PC-3 (cell line): ENCODE results near the gene PARP4. TPM values are rescaled to one million over a fixed set of nuclear protein-coding genes. Genes with fewer than 3 reads are reported as not detected.

Experiments
- ATAC-seq: fragments of 200-7000 bp; cut with Tn5 transposase; 2 replicates; pipeline ENCODE4 v1.9.1; 2020; ENCODE audit warnings: mild to moderate bottlenecking, moderate library complexity
- BruUV-seq: library from RNA; stranded (reverse); fragments of 400-500 nt; replicated peaks from 2 replicates; lab custom pipeline; 2021; lab: Mats Ljungman, UMichigan
- CTCF ChIA-PET: fragments of 300-600 bp; sonication (Branson Sonifier 250); formaldehyde crosslinking; loops from one replicate; lab custom pipeline; 2022; ENCODE audit warnings: antibody characterized with exemption; lab: Charles Lee
- POLR2A ChIA-PET: fragments of 300-600 bp; sonication (Branson Sonifier 250); formaldehyde crosslinking; loops from one replicate; lab custom pipeline; 2022; ENCODE audit warnings: antibody characterized with exemption; ENCODE audit not compliant: unreplicated experiment; lab: Charles Lee
- DNase-seq: peaks from one replicate; pipeline ENCODE4 v3.0.0-alpha.2; 2015
- H2AFZ ChIP-seq: fragments of 300-600 bp; sonication (generic); 2 replicates; pipeline ENCODE4 v1.6.0; 2016; ENCODE audit warnings: antibody characterized with exemption, low read length
- H3F3A ChIP-seq: fragments of 300-600 bp; sonication (generic); one replicate; pipeline ENCODE4 v1.6.0; 2017; ENCODE audit warnings: antibody characterized with exemption, low read length, control low read depth, mild to moderate bottlenecking; ENCODE audit not compliant: unreplicated experiment
- H3K27ac ChIP-seq: fragments of 300-600 bp; sonication (generic); 2 replicates; pipeline ENCODE4 v1.5.1; 2016; ENCODE audit warnings: mild to moderate bottlenecking, low read length
- H3K27me3 ChIP-seq: fragments of 300-600 bp; sonication (generic); 2 replicates; pipeline ENCODE4 v1.6.1; 2016; ENCODE audit warnings: low read length, mixed read lengths
- H3K36me3 ChIP-seq: fragments of 300-600 bp; sonication (generic); 2 replicates; pipeline ENCODE4 v1.6.1; 2016; ENCODE audit warnings: low read depth, mixed run types, low read length, mixed read lengths
- H3K4me1 ChIP-seq: fragments of 300-600 bp; sonication (generic); 2 replicates; pipeline ENCODE4 v1.5.1; 2016; ENCODE audit warnings: low read length; ENCODE audit not compliant: insufficient read depth
- H3K4me2 ChIP-seq: fragments of 300-600 bp; sonication (generic); 2 replicates; pipeline ENCODE4 v1.6.0; 2016; ENCODE audit warnings: low read length
- H3K4me3 ChIP-seq: fragments of 300-600 bp; sonication (generic); 2 replicates; pipeline ENCODE4 v1.5.1; 2016; ENCODE audit warnings: mild to moderate bottlenecking, low read length, mixed read lengths
- H3K79me2 ChIP-seq: fragments of 300-600 bp; sonication (generic); 2 replicates; pipeline ENCODE4 v1.6.1; 2017; ENCODE audit warnings: low read length, mixed read lengths
- H3K9ac ChIP-seq: fragments of 300-600 bp; sonication (generic); 2 replicates; pipeline ENCODE4 v1.6.0; 2016; ENCODE audit warnings: mild to moderate bottlenecking, low read length
- H3K9me2 ChIP-seq: fragments of 300-600 bp; sonication (generic); replicated peaks from 2 replicates; pipeline ENCODE4 v1.6.1; 2016; ENCODE audit warnings: mixed run types, low read length, mixed read lengths
- H3K9me3 ChIP-seq: fragments of 300-600 bp; sonication (generic); 2 replicates; pipeline ENCODE4 v1.6.1; 2016; ENCODE audit warnings: low read length, mixed read lengths
- H4K20me1 ChIP-seq: fragments of 300-600 bp; sonication (generic); 2 replicates; pipeline ENCODE4 v1.6.1; 2016; ENCODE audit warnings: low read length, mixed read lengths
- EZH2 ChIP-seq: fragments of 300-600 bp; sonication (generic); IDR thresholded peaks from one replicate; pipeline ENCODE4 v1.6.1; 2017; ENCODE audit warnings: antibody characterized with exemption, mild to moderate bottlenecking, low read length; ENCODE audit not compliant: unreplicated experiment
- EZH2phosphoT487 ChIP-seq: fragments of 300-600 bp; sonication (generic); IDR thresholded peaks from 2 replicates; pipeline ENCODE4 v1.6.1; 2018; ENCODE audit warnings: mild to moderate bottlenecking, antibody characterized with exemption, low read length, borderline replicate concordance
- intact Hi-C: fragments of 100-400 bp; cut with micrococcal nuclease; formaldehyde crosslinking; loops from 2 replicates; pipeline ENCODE4 v1.9.0; 2023
- total RNA-seq: library from RNA; depleted of rRNA; stranded (reverse); fragments of >200 nt; gene quantifications from 2 replicates; pipeline ENCODE4 v1.2.3, GENCODE V29; 2014
- TF ChIP-seq, protein P1 (sequence below): fragments of 300-600 bp; sonication (generic); conservative IDR thresholded peaks from 2 replicates; pipeline ENCODE4 v1.5.1; 2017; ENCODE audit warnings: antibody characterized with exemption, low read depth, mild to moderate bottlenecking, low read length

The PARP4 gene
- total RNA-seq, 1 experiment from 2014 or later = 50.4 TPM

DNA sequence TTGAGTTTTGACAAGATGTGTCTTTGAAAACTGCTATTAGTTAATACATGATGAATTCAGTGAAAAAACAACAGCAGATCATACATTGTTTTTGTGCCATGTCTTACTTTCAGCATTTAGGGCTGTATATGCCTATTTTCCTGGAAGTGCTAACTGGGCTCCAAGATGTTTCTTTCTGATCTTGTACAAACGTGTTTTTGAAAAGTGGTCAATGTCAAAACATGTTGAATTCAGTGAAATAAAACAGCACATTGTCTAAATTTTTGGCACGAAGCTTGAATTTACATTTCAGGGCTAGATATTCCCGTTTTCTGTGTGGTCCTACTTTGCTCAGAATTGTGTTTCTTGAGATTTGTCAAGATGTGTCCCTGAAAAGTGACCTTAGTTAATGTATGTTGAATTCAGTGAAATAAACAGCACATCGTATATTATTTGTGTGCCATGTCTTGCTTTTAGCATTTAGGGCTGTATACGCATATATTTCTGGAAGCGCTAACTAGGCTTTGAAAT is 14.7 kb upstream of the PARP4 start:
- Histone ChIP-seq H3K27me3 (no peaks in the 10 kb centered on the region), H3K9ac (no peak overlapping the region), H3K4me2 (no peak overlapping the region), H2AFZ (no peak overlapping the region), H3K79me2 (no peaks in the 10 kb centered on the region), H3K9me2 (no peaks in the 10 kb centered on the region), H3K4me3 (no peak overlapping the region), H3K4me1 (no peaks in the 10 kb centered on the region), H3K36me3 (no peaks in the 10 kb centered on the region), H3K27ac (no peak overlapping the region), H3K9me3 (no peaks in the 10 kb centered on the region), H4K20me1 (no peaks in the 10 kb centered on the region), H3F3A (no peaks in the 10 kb centered on the region)
- DNase-seq = no peak
- POLR2A ChIA-PET = no interaction called here
- ATAC-seq = no peak
- intact Hi-C loops = no loop called here
- TF ChIP-seq, protein P1, sequence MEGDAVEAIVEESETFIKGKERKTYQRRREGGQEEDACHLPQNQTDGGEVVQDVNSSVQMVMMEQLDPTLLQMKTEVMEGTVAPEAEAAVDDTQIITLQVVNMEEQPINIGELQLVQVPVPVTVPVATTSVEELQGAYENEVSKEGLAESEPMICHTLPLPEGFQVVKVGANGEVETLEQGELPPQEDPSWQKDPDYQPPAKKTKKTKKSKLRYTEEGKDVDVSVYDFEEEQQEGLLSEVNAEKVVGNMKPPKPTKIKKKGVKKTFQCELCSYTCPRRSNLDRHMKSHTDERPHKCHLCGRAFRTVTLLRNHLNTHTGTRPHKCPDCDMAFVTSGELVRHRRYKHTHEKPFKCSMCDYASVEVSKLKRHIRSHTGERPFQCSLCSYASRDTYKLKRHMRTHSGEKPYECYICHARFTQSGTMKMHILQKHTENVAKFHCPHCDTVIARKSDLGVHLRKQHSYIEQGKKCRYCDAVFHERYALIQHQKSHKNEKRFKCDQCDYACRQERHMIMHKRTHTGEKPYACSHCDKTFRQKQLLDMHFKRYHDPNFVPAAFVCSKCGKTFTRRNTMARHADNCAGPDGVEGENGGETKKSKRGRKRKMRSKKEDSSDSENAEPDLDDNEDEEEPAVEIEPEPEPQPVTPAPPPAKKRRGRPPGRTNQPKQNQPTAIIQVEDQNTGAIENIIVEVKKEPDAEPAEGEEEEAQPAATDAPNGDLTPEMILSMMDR = no peak
- TF ChIP-seq EZH2 (no peak), EZH2phosphoT487 (no peak)
- CTCF ChIA-PET = interaction anchor here (0.6 kb wide), 1 partner anchor 18 kb away, joined by 3 read pairs; no protein-coding TSS in a partner anchor
- BruUV-seq = no TSS peak

DNA sequence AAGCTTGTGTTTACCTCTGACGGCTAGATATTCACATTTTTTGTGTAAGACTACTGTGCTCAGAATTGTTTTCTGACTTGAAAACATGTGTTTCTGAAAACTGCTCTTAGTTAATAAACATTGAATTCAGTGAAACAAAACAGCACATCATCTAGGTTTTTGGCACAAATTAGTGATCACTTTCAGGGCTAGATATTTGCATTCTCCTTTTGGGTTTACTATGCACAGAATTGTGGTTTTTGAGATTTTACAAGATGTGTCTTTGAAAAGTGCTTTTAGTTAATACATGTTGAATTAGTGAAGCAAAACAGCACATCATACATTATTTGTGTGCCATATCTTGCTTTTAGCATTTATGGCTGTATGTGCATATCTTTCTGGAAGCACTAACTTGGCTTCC is 8.2 kb upstream of the PARP4 start:
- no peak overlapping the region for H3K4me2 ChIP-seq
- H2AFZ ChIP-seq = no peak overlapping the region
- no peaks in the 10 kb centered on the region for H3K4me1 ChIP-seq
- POLR2A ChIA-PET = no interaction called here
- intact Hi-C loops = no loop called here
- no peak for TF ChIP-seq EZH2phosphoT487
- TF ChIP-seq, protein P1 = no peak
- no peak for TF ChIP-seq EZH2
- H3F3A ChIP-seq = no peaks in the 10 kb centered on the region
- no peak overlapping the region for H3K27ac ChIP-seq
- DNase-seq = no peak
- CTCF ChIA-PET = no interaction called here
- no peak overlapping the region for H3K4me3 ChIP-seq
- no peaks in the 10 kb centered on the region for H3K9me3 ChIP-seq
- no peaks in the 10 kb centered on the region for H3K36me3 ChIP-seq
- no peak overlapping the region for H3K9ac ChIP-seq
- no peaks in the 10 kb centered on the region for H3K9me2 ChIP-seq
- BruUV-seq = no TSS peak
- H4K20me1 ChIP-seq = no peaks in the 10 kb centered on the region
- ATAC-seq = no peak
- no peaks in the 10 kb centered on the region for H3K79me2 ChIP-seq
- no peaks in the 10 kb centered on the region for H3K27me3 ChIP-seq

DNA sequence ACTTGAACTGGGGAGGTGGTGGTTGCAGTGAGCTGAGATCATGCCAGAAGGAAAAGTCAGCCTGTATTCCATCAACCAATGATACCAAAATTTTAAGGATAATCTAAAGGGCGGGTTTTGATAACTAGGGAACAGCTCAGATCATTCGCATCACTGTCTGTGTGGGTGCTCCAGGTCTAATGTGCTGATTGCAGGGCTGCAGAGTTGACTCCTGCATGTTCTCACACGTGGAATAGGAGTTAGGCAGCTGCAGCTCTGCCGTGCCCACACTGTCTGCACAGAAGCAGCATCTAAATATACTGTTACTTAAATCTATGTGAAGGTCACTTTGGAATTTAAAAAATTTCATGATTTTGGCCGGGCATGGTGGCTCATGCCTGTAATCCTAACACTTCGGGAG is 4.3 kb upstream of the PARP4 start:
- Histone ChIP-seq H3K9me2 (no peaks in the 10 kb centered on the region), H3K27me3 (no peaks in the 10 kb centered on the region), H3F3A (no peaks in the 10 kb centered on the region), H3K36me3 (no peaks in the 10 kb centered on the region), H3K79me2 (no peaks in the 10 kb centered on the region), H3K4me3 (no peak overlapping the region), H3K4me2 (no peak overlapping the region), H2AFZ (no peak overlapping the region), H4K20me1 (no peaks in the 10 kb centered on the region), H3K27ac (no peak overlapping the region), H3K4me1 (peaks cover 6% of the 10 kb centered on the region), H3K9ac (no peak overlapping the region), H3K9me3 (no peaks in the 10 kb centered on the region)
- ChIA-PET POLR2A (no interaction called here), CTCF (no interaction called here)
- no TSS peak for BruUV-seq
- ATAC-seq (no peak), DNase-seq (no peak)
- intact Hi-C loops = no loop called here
- TF ChIP-seq EZH2 = no peak
- TF ChIP-seq EZH2phosphoT487 = no peak
- TF ChIP-seq, protein P1 = no peak
